IMR-90 (cell line): Measurements from ENCODE around the gene BPTF. TPM values are rescaled to one million over a fixed set of nuclear protein-coding genes. Genes with fewer than 3 reads are reported as not detected.

ENCODE experiments used
- ATAC-seq: fragments of 200-7000 bp; cut with Tn5 transposase; 2 replicates; pipeline ENCODE4 v1.9.1; 2020; ENCODE audit warnings: low read depth, mild to moderate bottlenecking, moderate library complexity
- BruUV-seq: library from RNA; stranded (reverse); fragments of 400-500 nt; replicated peaks from 2 replicates; lab custom pipeline; 2021; lab: Mats Ljungman, UMichigan
- CTCF ChIA-PET: fragments of 300-600 bp; formaldehyde crosslinking; extraction: SDS; loops from one replicate; lab custom pipeline; 2021; ENCODE audit warnings: antibody characterized with exemption; lab: Yijun Ruan, JAX
- POLR2A ChIA-PET: fragments of 300-600 bp; sonication (Branson Sonifier 250); formaldehyde crosslinking; loops from one replicate; lab custom pipeline; 2022; ENCODE audit warnings: antibody characterized with exemption; ENCODE audit not compliant: unreplicated experiment; lab: Charles Lee
- DNase-seq: peaks from one replicate; pipeline ENCODE4 v3.0.0; 2013
- H2AFZ ChIP-seq: replicated peaks from 2 replicates; pipeline ENCODE3; 2013; ENCODE audit warnings: low read length, mild to moderate bottlenecking; ENCODE audit not compliant: poor library complexity
- H2AK5ac ChIP-seq: 2 replicates; pipeline ENCODE4 v1.6.1; 2013; ENCODE audit warnings: low read depth, low read length, inconsistent platforms
- H2AK9ac ChIP-seq: replicated peaks from 2 replicates; pipeline ENCODE3; 2013; ENCODE audit warnings: mild to moderate bottlenecking, low read depth, low read length, moderate library complexity; ENCODE audit not compliant: poor library complexity
- H2BK120ac ChIP-seq: 2 replicates; pipeline ENCODE4 v1.6.1; 2013; ENCODE audit warnings: low read depth, low read length, inconsistent platforms
- H2BK15ac ChIP-seq: 3 replicates; pipeline ENCODE4 v1.6.1; 2013; ENCODE audit warnings: low read depth, low read length, inconsistent platforms
- H2BK20ac ChIP-seq: 2 replicates; pipeline ENCODE4 v1.6.1; 2013; ENCODE audit warnings: low read depth, mild to moderate bottlenecking, inconsistent platforms, low read length, moderate library complexity
- H2BK5ac ChIP-seq: 2 replicates; pipeline ENCODE4 v1.6.1; 2013; ENCODE audit warnings: mild to moderate bottlenecking, low read depth, low read length, inconsistent platforms; ENCODE audit not compliant: poor library complexity, severe bottlenecking
- H3K14ac ChIP-seq: replicated peaks from 2 replicates; pipeline ENCODE4 v1.6.1; 2013; ENCODE audit warnings: low read depth, low read length, inconsistent platforms
- H3K18ac ChIP-seq: 2 replicates; pipeline ENCODE4 v1.6.1; 2013; ENCODE audit warnings: low read depth, low read length, control low read depth
- H3K23ac ChIP-seq: 2 replicates; pipeline ENCODE4 v1.6.1; 2013; ENCODE audit warnings: low read depth, low read length, inconsistent platforms
- H3K27ac ChIP-seq: 2 replicates; pipeline ENCODE4 v1.5.1; 2013; ENCODE audit warnings: mild to moderate bottlenecking, control low read depth, low read length; ENCODE audit not compliant: insufficient read depth
- H3K27me3 ChIP-seq: 2 replicates; pipeline ENCODE4 v1.6.1; 2013; ENCODE audit warnings: low read length; ENCODE audit not compliant: control insufficient read depth, insufficient read depth
- H3K36me3 ChIP-seq: 2 replicates; pipeline ENCODE4 v1.6.1; 2013; ENCODE audit warnings: low read length, mixed read lengths; ENCODE audit not compliant: control insufficient read depth, insufficient read depth
- H3K4ac ChIP-seq: 2 replicates; pipeline ENCODE4 v1.6.1; 2013; ENCODE audit warnings: low read depth, low read length, inconsistent platforms
- H3K4me1 ChIP-seq: 2 replicates; pipeline ENCODE4 v1.6.1; 2013; ENCODE audit warnings: low read length, mixed read lengths; ENCODE audit not compliant: control insufficient read depth, insufficient read depth
- H3K4me2 ChIP-seq: 2 replicates; pipeline ENCODE4 v1.6.1; 2013; ENCODE audit warnings: low read depth, mild to moderate bottlenecking, control low read depth, low read length, moderate library complexity
- H3K4me3 ChIP-seq: 2 replicates; pipeline ENCODE4 v1.5.1; 2013; ENCODE audit warnings: low read depth, mild to moderate bottlenecking, control low read depth, low read length, moderate library complexity; ENCODE audit not compliant: insufficient read depth
- H3K56ac ChIP-seq: 2 replicates; pipeline ENCODE4 v1.6.1; 2013; ENCODE audit warnings: low read length, inconsistent platforms; ENCODE audit not compliant: insufficient read depth; ENCODE audit errors: extremely low read depth
- H3K79me1 ChIP-seq, 2 experiments: 2 replicates each; pipeline ENCODE4 v1.6.1; 2013; ENCODE audit warnings: low read length in 2 of 2, inconsistent platforms in 1 of 2, low read depth in 1 of 2
- H3K9ac ChIP-seq: 2 replicates; pipeline ENCODE4 v1.6.1; 2013; ENCODE audit warnings: low read depth, low read length, control low read depth
- H3K9me1 ChIP-seq: 2 replicates; pipeline ENCODE4 v1.6.1; 2013; ENCODE audit warnings: low read length, inconsistent platforms; ENCODE audit not compliant: insufficient read depth
- H3K9me3 ChIP-seq: 2 replicates; pipeline ENCODE4 v1.6.1; 2013; ENCODE audit warnings: low read length; ENCODE audit not compliant: control insufficient read depth, insufficient read depth
- H4K20me1 ChIP-seq: 2 replicates; pipeline ENCODE4 v1.6.1; 2013; ENCODE audit warnings: low read length, inconsistent platforms; ENCODE audit not compliant: insufficient read depth
- H4K5ac ChIP-seq: 2 replicates; pipeline ENCODE4 v1.6.1; 2013; ENCODE audit warnings: mild to moderate bottlenecking, low read depth, low read length, control low read depth
- H4K8ac ChIP-seq, 2 experiments: 2 replicates each; pipeline ENCODE4 v1.6.1; 2013; ENCODE audit warnings: low read depth in 2 of 2, low read length in 2 of 2, control low read depth in 1 of 2, inconsistent platforms in 1 of 2
- H4K91ac ChIP-seq: 2 replicates; pipeline ENCODE4 v1.6.1; 2013; ENCODE audit warnings: low read depth, low read length, inconsistent platforms; ENCODE audit not compliant: insufficient read depth
- BHLHE40 ChIP-seq: fragments of 150-350 bp; IDR thresholded peaks from 2 replicates; pipeline ENCODE4 v1.6.1; 2016; ENCODE audit warnings: mild to moderate bottlenecking, low read depth, low read length
- CTCF ChIP-seq: conservative IDR thresholded peaks from 2 replicates; pipeline ENCODE4 v1.5.1; 2012; ENCODE audit warnings: mild to moderate bottlenecking, low read depth, low read length, improper control_type of control experiment
- ELK1 ChIP-seq: fragments of 150-350 bp; IDR thresholded peaks from 2 replicates; pipeline ENCODE4 v1.6.1; 2016; ENCODE audit warnings: low read depth, mild to moderate bottlenecking, low read length, moderate library complexity, borderline replicate concordance
- MAFK ChIP-seq: IDR thresholded peaks from 2 replicates; pipeline ENCODE4 v1.6.1; 2012; ENCODE audit warnings: low read depth, low read length, improper control_type of control experiment
- MAZ ChIP-seq: IDR thresholded peaks from 2 replicates; pipeline ENCODE4 v1.6.1; 2012; ENCODE audit warnings: low read depth, mild to moderate bottlenecking, low read length, improper control_type of control experiment, moderate library complexity, borderline replicate concordance
- MXI1 ChIP-seq: IDR thresholded peaks from 2 replicates; pipeline ENCODE4 v1.6.1; 2012; ENCODE audit warnings: low read depth, mild to moderate bottlenecking, low read length, moderate library complexity, borderline replicate concordance
- NFE2L2 ChIP-seq: fragments of 150-350 bp; IDR thresholded peaks from 2 replicates; pipeline ENCODE4 v1.6.1; 2016; ENCODE audit warnings: low read depth, mild to moderate bottlenecking, low read length
- RCOR1 ChIP-seq: IDR thresholded peaks from 2 replicates; pipeline ENCODE4 v1.6.1; 2012; ENCODE audit warnings: mild to moderate bottlenecking, low read length, improper control_type of control experiment; ENCODE audit not compliant: insufficient replicate concordance
- SMC3 ChIP-seq: fragments of 150-350 bp; IDR thresholded peaks from 2 replicates; pipeline ENCODE4 v1.6.1; 2016; ENCODE audit warnings: low read depth, mild to moderate bottlenecking, antibody characterized with exemption, low read length, moderate library complexity
- USF2 ChIP-seq: fragments of 150-350 bp; IDR thresholded peaks from 2 replicates; pipeline ENCODE4 v1.6.1; 2017; ENCODE audit warnings: mild to moderate bottlenecking, antibody characterized with exemption, low read length, low read depth
- WGBS, 2 experiments: methylation state at CpG; one replicate each; pipeline versions ENCODE4 v1.1.5 to v1.1.7; 2013; ENCODE audit warnings: missing lambda C conversion rate in 2 of 2; ENCODE audit not compliant: insufficient read length in 1 of 2; ENCODE audit errors: extremely low coverage in 2 of 2; 5-methylcytosine and 5-hydroxymethylcytosine counted together
- dilution Hi-C: fragments of 300-500 bp; cut with HindIII; formaldehyde crosslinking; loops from one replicate; pipeline ENCODE4 v1.14.3; 2018; ENCODE audit warnings: low sequenced_read_pairs; ENCODE audit not compliant: unreplicated experiment
- in situ Hi-C: fragments of 300-500 bp; cut with MboI; formaldehyde crosslinking; loops from 3 replicates; pipeline ENCODE4 v1.14.3; 2019; ENCODE audit warnings: low sequenced_read_pairs, inconsistent platforms, mixed read lengths
- intact Hi-C: fragments of 100-400 bp; cut with micrococcal nuclease; formaldehyde crosslinking; loops from 2 replicates; pipeline ENCODE4 v1.10.0; 2022
- polyA plus RNA-seq, 3 experiments: library from polyadenylated mRNA; depleted of rRNA; stranded (reverse); fragments of >200 nt; gene quantifications; 2 replicates each; pipeline ENCODE4 v1.2.3, GENCODE V29; 2012; ENCODE audit warnings: low replicate concordance in 1 of 3
- total RNA-seq: library from RNA; depleted of rRNA; stranded (reverse); fragments of >200 nt; gene quantifications from 2 replicates; pipeline ENCODE4 v1.2.3, GENCODE V29; 2012

BPTF gene
- total and polyA plus RNA-seq, 2 of the 4 experiments (the other 2 are of a cell fraction): 32.3 to 35.7 TPM

GRCh38 chr17:67902511-67903231 is 77.4 kb downstream of the BPTF start:
- H3K79me1 ChIP-seq: peaks cover 7 to 9% of the 10 kb centered on the region in 2 experiments; a peak in 2 of 4 replicates
- no peak overlapping the region for H2BK20ac ChIP-seq
- no peaks in the 10 kb centered on the region for H3K27me3 ChIP-seq
- H3K36me3 ChIP-seq: peaks cover 43% of the 10 kb centered on the region
- TF ChIP-seq SMC3 (no peak), CTCF (no peak), USF2 (no peak), NFE2L2 (no peak), MXI1 (no peak), MAZ (no peak), RCOR1 (no peak), BHLHE40 (no peak), ELK1 (no peak), MAFK (no peak)
- intact Hi-C loops: no loop called here
- no peak overlapping the region for H2BK15ac ChIP-seq
- H4K8ac ChIP-seq: no peak overlapping the region
- H3K23ac ChIP-seq: no peak overlapping the region
- no peak overlapping the region for H4K5ac ChIP-seq
- 0 out of 2 replicates have a peak, but pooled peaks cover 2% of the 10 kb centered on the region for H3K9me1 ChIP-seq
- no CpG with 5 or more reads among the region's 12 CpGs for WGBS, 2 experiments
- H3K14ac ChIP-seq: no peak overlapping the region
- no peak overlapping the region for H2AK9ac ChIP-seq
- no peak overlapping the region for H2BK120ac ChIP-seq
- no peak overlapping the region for H2BK5ac ChIP-seq
- H4K20me1 ChIP-seq: no peaks in the 10 kb centered on the region
- no peak for DNase-seq
- ATAC-seq: no peak
- dilution Hi-C loops: no loop called here
- no peak overlapping the region for H3K9ac ChIP-seq
- H4K91ac ChIP-seq: no peak overlapping the region
- H3K18ac ChIP-seq: no peak overlapping the region
- H3K4me2 ChIP-seq: no peak overlapping the region
- ChIA-PET POLR2A (no interaction called here), CTCF (interaction anchor here (0.6 kb wide), 1 partner anchor 60 kb away, joined by 3 read pairs; no protein-coding TSS in a partner anchor)
- no peaks in the 10 kb centered on the region for H3K4me1 ChIP-seq
- H2AFZ ChIP-seq: no peak overlapping the region
- H3K56ac ChIP-seq: no peak overlapping the region
- BruUV-seq: no TSS peak
- no peak overlapping the region for H3K4me3 ChIP-seq
- no peak overlapping the region for H2AK5ac ChIP-seq
- no peaks in the 10 kb centered on the region for H3K9me3 ChIP-seq
- H3K27ac ChIP-seq: no peak overlapping the region
- H3K4ac ChIP-seq: no peak overlapping the region
- in situ Hi-C loops: no loop called here
